K562 (cell line): ENCODE measurements around the gene RARA. TPM values are rescaled to one million over a fixed set of nuclear protein-coding genes. Genes with fewer than 3 reads are reported as not detected.

ENCODE experiments used
- MBD1 ChIP-seq: fragments of 250-450 bp; sonication (Bioruptor Pico); IDR thresholded peaks from 2 replicates; pipeline ENCODE4 v1.8.0; 2022; ENCODE audit warnings: inconsistent platforms
- NR2C1 ChIP-seq, 2 experiments: fragments of 450-650 bp; IDR thresholded peaks; 2 replicates each; pipeline ENCODE4 v1.6.1; 2017; ENCODE audit warnings: mild to moderate bottlenecking in 2 of 2, antibody characterized with exemption in 1 of 2, inconsistent platforms in 1 of 2, missing compliant biosample characterization in 1 of 2, missing genetic modification characterization in 1 of 2
- PHF21A ChIP-seq: fragments of 450-650 bp; IDR thresholded peaks from 2 replicates; pipeline ENCODE4 v1.6.1; 2017; ENCODE audit warnings: low read depth, borderline replicate concordance
- POLR2G ChIP-seq: fragments of 200-400 bp; formaldehyde crosslinking; IDR thresholded peaks from 2 replicates; pipeline ENCODE4 v1.6.1; 2017; ENCODE audit warnings: low read depth, mild to moderate bottlenecking, antibody characterized with exemption, low read length, moderate library complexity
- RBM39 ChIP-seq: fragments of 200-400 bp; formaldehyde crosslinking; optimal IDR thresholded peaks from 2 replicates; pipeline ENCODE3; 2018; ENCODE audit warnings: low read depth, low read length
- SMARCA4 ChIP-seq: fragments of 450-650 bp; IDR thresholded peaks from 2 replicates; pipeline ENCODE4 v1.6.1; 2016
- ZNF318 ChIP-seq, 2 experiments: fragments of 450-650 bp; IDR thresholded peaks; 2 replicates each; pipeline ENCODE4 v1.6.1; 2016; ENCODE audit warnings: mild to moderate bottlenecking in 2 of 2, borderline replicate concordance in 1 of 2, low read depth in 1 of 2, moderate library complexity in 1 of 2
- ZNF586 ChIP-seq: fragments of 450-650 bp; formaldehyde crosslinking; conservative IDR thresholded peaks from 2 replicates; pipeline ENCODE4 v1.4.0; 2020; ENCODE audit warnings: mild to moderate bottlenecking, moderate library complexity
- ZNF77 ChIP-seq: fragments of 250-450 bp; sonication (Bioruptor Pico); IDR thresholded peaks from 2 replicates; pipeline ENCODE4 v1.5.0; 2020
- polyA plus RNA-seq, 8 experiments: library from polyadenylated mRNA; depleted of rRNA in 4 of 8; stranded (reverse) in 5 of 8; unstranded in 3 of 8; fragments of >200 nt; fragmentation: Nextera tagmentation in 2 of 8; fragmentation: Illumina TruSeq in 1 of 8; extraction: Ambion mirVana in 2 of 8; extraction: Trizol in 1 of 8; gene quantifications; 2 replicates each; pipeline versions ENCODE4 v1.2.1 to v1.2.3, GENCODE V29; 2011 to 2014; ENCODE audit warnings: inconsistent platforms in 1 of 8, missing spikeins in 1 of 8
- total RNA-seq, 7 experiments: library from RNA; depleted of rRNA in 6 of 7; stranded (reverse); fragments of >200 nt in 6 of 7; fragmentation: Illumina TruSeq in 2 of 7; extraction: Trizol in 2 of 7; gene quantifications; 2 replicates each; pipeline versions ENCODE4 v1.2.1 to v1.2.3, GENCODE V29; 2011 to 2021; ENCODE audit warnings: low replicate concordance in 1 of 7

Gene RARA
- total and polyA plus RNA-seq, 9 of the 15 experiments (the other 6 are each of a cell fraction or from before 2014, with no cell fraction given), result 0.10 to 28.0 (median 7.9) TPM

- TF ChIP-seq ZNF318 (IDR thresholded peaks at IDR 0.05; ENCODE audit: borderline replicate concordance in 1 of 2, low read depth in 1 of 2), result no peak
- no peak for TF ChIP-seq ZNF586
- no peak for TF ChIP-seq ZNF77
- TF ChIP-seq RBM39, result no peak
- TF ChIP-seq NR2C1 (IDR thresholded peaks at IDR 0.05), result no peak
- TF ChIP-seq NR2C1 (tag; IDR thresholded peaks at IDR 0.05), result no peak
- peak; percentile 54; the same call in 1 of the 2 replicates for TF ChIP-seq POLR2G
- no peak for TF ChIP-seq SMARCA4
- TF ChIP-seq MBD1 (CRISPR knock-in tag), result no peak
- TF ChIP-seq PHF21A, result no peak
Observed at GRCh38 chr17:40356990-40357881, 48.3 kb downstream of the RARA start (continued).
